BLaER1 (cell line): ENCODE results near the gene TEDC1.

ENCODE experiments used
- H3K27ac ChIP-seq: shearing (Covaris generic); formaldehyde crosslinking; 2 replicates; pipeline ENCODE4 v1.8.1; 2022
- H3K27me3 ChIP-seq: shearing (Covaris generic); formaldehyde crosslinking; 2 replicates; pipeline ENCODE4 v1.8.1; 2022
- H3K36me3 ChIP-seq: shearing (Covaris generic); formaldehyde crosslinking; 2 replicates; pipeline ENCODE4 v1.8.1; 2022
- H3K4me1 ChIP-seq: shearing (Covaris generic); formaldehyde crosslinking; 2 replicates; pipeline ENCODE4 v1.8.1; 2022
- H3K4me2 ChIP-seq: shearing (Covaris generic); formaldehyde crosslinking; 2 replicates; pipeline ENCODE4 v1.8.1; 2022
- H3K4me3 ChIP-seq: shearing (Covaris generic); formaldehyde crosslinking; 2 replicates; pipeline ENCODE4 v1.8.1; 2022
- H3K9ac ChIP-seq: shearing (Covaris generic); formaldehyde crosslinking; 2 replicates; pipeline ENCODE4 v1.8.1; 2022
- H3K9me3 ChIP-seq: shearing (Covaris generic); formaldehyde crosslinking; 2 replicates; pipeline ENCODE4 v1.8.1; 2022
- H4K20me1 ChIP-seq: shearing (Covaris generic); formaldehyde crosslinking; 2 replicates; pipeline ENCODE4 v1.8.1; 2022
- Cebpa-rat ChIP-seq: shearing (Covaris generic); IDR thresholded peaks from 2 replicates; pipeline ENCODE4 v1.8.1; 2022

Gene TEDC1

GRCh38 chr14:105490572-105491365, at the start of gene TEDC1:
TEDC1 (plus strand) TSS chr14:105491246; CDS start chr14:105491376, 130 bp downstream.
- Histone ChIP-seq H3K9me3 (no peaks in the 10 kb centered on the region), H3K9ac (peak within 1 kb of the TSS; percentile 89), H3K4me2 (peak within 1 kb of the TSS; percentile 100), H3K4me3 (peak within 1 kb of the TSS; percentile 94), H3K36me3 (peaks cover 28% of the 10 kb centered on the region), H3K27ac (peak within 1 kb of the TSS; percentile 91), H4K20me1 (peaks cover 34% of the 10 kb centered on the region), H3K4me1 (peaks cover 50% of the 10 kb centered on the region), H3K27me3 (peaks cover 32% of the 10 kb centered on the region)
- no peak for TF ChIP-seq Cebpa-rat

GRCh38 chr14:105442125-105442524, 48.9 kb upstream of the TEDC1 start:
- no peak for TF ChIP-seq Cebpa-rat

GRCh38 chr14:105442834-105443233, 48.2 kb upstream of the TEDC1 start:
- Histone ChIP-seq H3K27ac (no peak overlapping the region), H3K4me2 (no peak overlapping the region), H3K9ac (no peak overlapping the region), H3K36me3 (peaks cover 78% of the 10 kb centered on the region), H3K9me3 (no peaks in the 10 kb centered on the region), H3K27me3 (no peaks in the 10 kb centered on the region), H3K4me3 (no peak overlapping the region), H3K4me1 (peaks cover 71% of the 10 kb centered on the region), H4K20me1 (peaks cover 97% of the 10 kb centered on the region)
- TF ChIP-seq Cebpa-rat = no peak

More at GRCh38 chr14:105442125-105442524, 48.9 kb upstream of the TEDC1 start:
- peaks cover 97% of the 10 kb centered on the region for H4K20me1 ChIP-seq
- no peak overlapping the region for H3K9ac ChIP-seq
- peaks cover 71% of the 10 kb centered on the region for H3K4me1 ChIP-seq
- H3K4me3 ChIP-seq = no peak overlapping the region
- H3K9me3 ChIP-seq = 0 out of 2 replicates have a peak, but pooled peaks cover under 1% of the 10 kb centered on the region
- H3K36me3 ChIP-seq = peaks cover 78% of the 10 kb centered on the region
- no peaks in the 10 kb centered on the region for H3K27me3 ChIP-seq
- H3K27ac ChIP-seq = no peak overlapping the region
- H3K4me2 ChIP-seq = no peak overlapping the region

GRCh38 chr14:105444859-105445258, 46.2 kb upstream of the TEDC1 start:
- peaks cover 74% of the 10 kb centered on the region for H3K36me3 ChIP-seq
- 0 out of 2 replicates have a peak overlapping the region, but pooled peaks have one; percentile 41 for H3K9ac ChIP-seq
- H3K9me3 ChIP-seq = no peaks in the 10 kb centered on the region
- H3K4me3 ChIP-seq = peak overlapping the region; percentile 35; the same call in 1 of the 2 replicates
- H3K4me2 ChIP-seq = peak overlapping the region; percentile 90
- H3K27ac ChIP-seq = no peak overlapping the region
- H3K27me3 ChIP-seq = no peaks in the 10 kb centered on the region
- H4K20me1 ChIP-seq = peaks cover 97% of the 10 kb centered on the region
- peaks cover 69% of the 10 kb centered on the region for H3K4me1 ChIP-seq
- TF ChIP-seq Cebpa-rat = no peak

- H3K9ac ChIP-seq = peak overlapping the region; percentile 72
- H3K27ac ChIP-seq = 0 out of 2 replicates have a peak overlapping the region, but pooled peaks have one; percentile 38
- no peak for TF ChIP-seq Cebpa-rat
- peaks cover 65% of the 10 kb centered on the region for H3K4me1 ChIP-seq
- H3K9me3 ChIP-seq = no peaks in the 10 kb centered on the region
- H3K4me3 ChIP-seq = peak overlapping the region; percentile 35; the same call in 1 of the 2 replicates
- H4K20me1 ChIP-seq = peaks cover 97% of the 10 kb centered on the region
- H3K27me3 ChIP-seq = no peaks in the 10 kb centered on the region
- peak overlapping the region; percentile 90 for H3K4me2 ChIP-seq
- peaks cover 74% of the 10 kb centered on the region for H3K36me3 ChIP-seq
These were observed 45.8 kb upstream of the TEDC1 start for GRCh38 chr14:105445290-105445689.

- H3K9ac ChIP-seq = peak overlapping the region; percentile 72; the same call in 1 of the 2 replicates
- peaks cover 97% of the 10 kb centered on the region for H4K20me1 ChIP-seq
- H3K4me2 ChIP-seq = peak overlapping the region; percentile 90
- no peak overlapping the region for H3K4me3 ChIP-seq
- TF ChIP-seq Cebpa-rat = no peak
- H3K36me3 ChIP-seq = peaks cover 74% of the 10 kb centered on the region
- H3K27me3 ChIP-seq = no peaks in the 10 kb centered on the region
- peak overlapping the region; percentile 38; the same call in 1 of the 2 replicates for H3K27ac ChIP-seq
- peaks cover 56% of the 10 kb centered on the region for H3K4me1 ChIP-seq
- H3K9me3 ChIP-seq = no peaks in the 10 kb centered on the region
These were observed 44.9 kb upstream of the TEDC1 start for GRCh38 chr14:105445901-105446845.

- Histone ChIP-seq H3K27ac (peak overlapping the region; percentile 3; the same call in 1 of the 2 replicates), H4K20me1 (peaks cover 100% of the 10 kb centered on the region), H3K36me3 (peaks cover 78% of the 10 kb centered on the region), H3K9ac (0 out of 2 replicates have a peak overlapping the region, but pooled peaks have one; percentile 24), H3K27me3 (no peaks in the 10 kb centered on the region), H3K4me1 (peaks cover 55% of the 10 kb centered on the region), H3K4me2 (peak overlapping the region; percentile 90), H3K4me3 (no peak overlapping the region), H3K9me3 (no peaks in the 10 kb centered on the region)
- TF ChIP-seq Cebpa-rat = no peak
These were observed 44.1 kb upstream of the TEDC1 start for GRCh38 chr14:105446971-105447370.

- H3K9me3 ChIP-seq = no peaks in the 10 kb centered on the region
- peaks cover 100% of the 10 kb centered on the region for H4K20me1 ChIP-seq
- peak overlapping the region; percentile 90 for H3K4me2 ChIP-seq
- H3K4me3 ChIP-seq = no peak overlapping the region
- H3K9ac ChIP-seq = peak overlapping the region; percentile 24; the same call in 1 of the 2 replicates
- H3K4me1 ChIP-seq = peaks cover 55% of the 10 kb centered on the region
- H3K36me3 ChIP-seq = peaks cover 78% of the 10 kb centered on the region
- no peaks in the 10 kb centered on the region for H3K27me3 ChIP-seq
- peak overlapping the region; percentile 3 for H3K27ac ChIP-seq
- TF ChIP-seq Cebpa-rat = no peak
These were observed 43.1 kb upstream of the TEDC1 start for GRCh38 chr14:105447651-105448640.
